Esophagus muscularis mucosa (tissue), 4 donors: Measurements from ENCODE around the gene ITPR1. TPM values are rescaled to one million over a fixed set of nuclear protein-coding genes. Genes with fewer than 3 reads are reported as not detected.

Experiments
- DNase-seq: peaks from one replicate; pipeline ENCODE4 v3.0.0-alpha.2; 2017; ENCODE audit errors: extremely low spot score
- H3K27ac ChIP-seq, 4 donors: fragments of 200-600 bp; sonication (generic); replicated peaks in 1 of 4; 1 replicate in 3 of 4; 2 replicates in 1 of 4; pipeline ENCODE4 v1.5.1; 2016 to 2019; ENCODE audit warnings: mild to moderate bottlenecking in 1 of 4
- H3K27me3 ChIP-seq, 4 donors: fragments of 200-600 bp; sonication (generic); one replicate each; pipeline versions ENCODE4 v1.5.1 to v1.6.0; 2016 to 2019
- H3K36me3 ChIP-seq, 4 donors: fragments of 200-600 bp; sonication (generic); one replicate each; pipeline ENCODE4 v1.5.1; 2016 to 2019
- H3K4me1 ChIP-seq, 4 donors: fragments of 200-600 bp; sonication (generic); one replicate each; pipeline ENCODE4 v1.5.1; 2016 to 2019
- H3K4me3 ChIP-seq, 4 donors: fragments of 200-600 bp; sonication (generic); 1 replicate in 2 of 4; 2 replicates in 2 of 4; pipeline ENCODE4 v1.5.1; 2016 to 2019; ENCODE audit warnings: mild to moderate bottlenecking in 4 of 4, moderate library complexity in 1 of 4
- H3K9me3 ChIP-seq, 4 donors: fragments of 200-600 bp; sonication (generic); 1 replicate in 3 of 4; 2 replicates in 1 of 4; pipeline ENCODE4 v1.5.1; 2016 to 2019
- CTCF ChIP-seq, 3 experiments: fragments of 200-600 bp in 2 of 3; fragments of 450-650 bp in 1 of 3; sonication (generic) in 2 of 3; IDR thresholded peaks; one replicate each; pipeline ENCODE4 v1.5.1; 2017 to 2019; ENCODE audit warnings: antibody characterized with exemption in 3 of 3, mild to moderate bottlenecking in 2 of 3, moderate library complexity in 1 of 3
- EP300 ChIP-seq: sonication (generic); formaldehyde crosslinking; IDR thresholded peaks from one replicate; pipeline ENCODE4 v1.6.1; 2017; ENCODE audit warnings: antibody characterized with exemption
- POLR2A ChIP-seq: fragments of 450-650 bp; IDR thresholded peaks from one replicate; pipeline ENCODE4 v1.6.1; 2017; ENCODE audit warnings: antibody characterized with exemption, moderate library complexity, mild to moderate bottlenecking, low read depth
- POLR2AphosphoS5 ChIP-seq, 2 donors: sonication (generic); formaldehyde crosslinking; IDR thresholded peaks; one replicate each; pipeline ENCODE4 v1.6.1; 2017; ENCODE audit warnings: antibody characterized with exemption in 2 of 2
- WGBS: methylation state at CpG from one replicate; pipeline ENCODE4 v1.1.5; 2018; 5-methylcytosine and 5-hydroxymethylcytosine counted together
- intact Hi-C: fragments of 100-400 bp; cut with DNase I; formaldehyde crosslinking; loops from one replicate; pipeline ENCODE4 v1.15.1; 2023
- total RNA-seq, 4 donors: library from RNA; depleted of rRNA; stranded (reverse); fragments of >200 nt; gene quantifications; one replicate each; pipeline versions ENCODE4 v1.1.0 to v1.2.1, GENCODE V29; 2016

ITPR1 gene
- total RNA-seq, 4 donors from 2014 or later = 204 to 271 (median 222) TPM

DNA sequence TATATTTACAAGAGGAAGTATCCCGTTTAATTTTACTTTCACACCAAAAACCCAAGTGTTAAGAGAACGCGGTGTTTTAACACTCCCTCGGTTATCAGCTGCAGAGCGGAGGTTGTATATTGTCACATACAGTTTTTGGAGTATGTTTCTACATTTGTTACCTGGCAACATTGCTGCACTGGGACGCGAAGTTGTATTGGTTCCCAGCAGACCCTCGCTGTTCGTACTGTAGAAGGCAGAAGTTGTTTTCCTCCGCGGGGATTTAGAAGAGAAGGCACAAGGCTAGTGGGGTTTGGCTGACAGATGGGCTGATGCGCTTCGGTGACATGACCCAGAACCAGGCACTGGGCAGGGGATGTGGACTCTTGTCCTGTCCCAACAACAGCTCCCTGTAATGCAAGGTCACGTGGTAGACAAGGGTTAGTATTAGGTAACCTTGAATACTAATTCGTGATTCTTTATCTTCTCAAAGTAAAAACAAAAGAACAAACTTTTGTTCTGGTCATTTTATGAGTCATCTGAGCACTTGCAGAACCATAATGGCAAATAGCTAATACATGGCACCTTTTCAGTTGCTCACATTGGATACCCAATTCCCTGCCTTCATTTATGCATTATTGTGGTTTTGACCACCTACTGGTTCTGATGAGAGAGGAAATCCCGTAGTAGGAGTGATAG lies 255.7 kb downstream of the ITPR1 start:
- Histone ChIP-seq H3K9me3 (no peaks in the 10 kb centered on the region), H3K36me3 (peaks cover 0 to 15% (median 3%) of the 10 kb centered on the region in 4 donors), H3K27ac (peak overlapping the region in 3 of 4 donors; percentile 11 to 80 (median 80)), H3K4me1 (peaks cover 28 to 59% (median 37%) of the 10 kb centered on the region in 4 donors), H3K4me3 (no peak overlapping the region), H3K27me3 (no peaks in the 10 kb centered on the region)
- 87% methylated on average over 16 of the region's 16 CpGs for WGBS
- no peak for DNase-seq
- intact Hi-C loops = no loop called here
- TF ChIP-seq POLR2A (no peak), EP300 (no peak), CTCF (IDR thresholded peaks at IDR 0.05) (no peak), POLR2AphosphoS5 (IDR thresholded peaks at IDR 0.05) (no peak)

GRCh38 chr3:4749567-4750002 lies 256.4 kb downstream of the ITPR1 start:
- H3K4me3 ChIP-seq = no peak overlapping the region
- no peaks in the 10 kb centered on the region for H3K9me3 ChIP-seq
- WGBS = 78% methylated on average over 4 of the region's 5 CpGs
- TF ChIP-seq CTCF (IDR thresholded peaks at IDR 0.05) (no peak), POLR2A (no peak), EP300 (no peak), POLR2AphosphoS5 (IDR thresholded peaks at IDR 0.05) (no peak)
- no peak for DNase-seq
- peaks cover 33 to 62% (median 42%) of the 10 kb centered on the region in 4 donors for H3K4me1 ChIP-seq
- H3K27me3 ChIP-seq = no peaks in the 10 kb centered on the region
- peak overlapping the region; percentile 60 to 80 (median 74) for H3K27ac ChIP-seq
- intact Hi-C loops = no loop called here
- peaks cover 0 to 18% (median 3%) of the 10 kb centered on the region in 4 donors for H3K36me3 ChIP-seq

DNA sequence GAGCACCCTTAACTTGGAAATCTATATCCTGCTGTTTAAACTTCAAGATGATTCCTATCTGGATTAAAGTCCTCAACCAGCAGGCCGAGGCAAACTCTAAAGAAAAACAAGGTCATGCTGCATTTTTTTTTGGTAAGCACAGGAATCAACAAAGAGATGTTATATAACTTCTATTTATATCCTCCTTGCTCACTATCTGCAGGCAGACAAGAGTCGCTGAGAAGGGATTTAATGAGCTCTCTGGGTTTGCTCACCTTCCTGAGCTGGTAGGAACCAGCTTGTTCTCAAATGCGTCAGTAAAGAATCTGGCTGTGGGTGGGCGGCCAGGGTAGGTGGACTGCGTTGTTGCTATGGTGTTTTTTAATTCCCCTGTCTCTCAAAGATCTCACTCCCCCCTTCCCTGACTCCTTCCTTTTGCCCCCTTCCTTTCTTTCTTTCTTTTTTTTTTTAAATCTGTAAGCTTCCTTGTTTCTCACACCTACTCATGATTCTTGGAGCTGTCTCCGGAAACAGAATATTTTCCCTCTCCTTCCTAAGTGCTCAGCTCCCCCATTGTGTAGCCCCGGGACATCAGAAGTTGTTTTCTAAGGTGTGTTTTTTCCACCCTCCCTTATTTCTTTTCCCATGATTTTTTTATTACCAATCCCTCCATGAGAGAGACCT lies 257.3 kb downstream of the ITPR1 start:
- no peaks in the 10 kb centered on the region for H3K27me3 ChIP-seq
- peaks cover 36 to 64% (median 46%) of the 10 kb centered on the region in 4 donors for H3K4me1 ChIP-seq
- intact Hi-C loops = no loop called here
- H3K4me3 ChIP-seq = no peak overlapping the region
- no peaks in the 10 kb centered on the region for H3K9me3 ChIP-seq
- DNase-seq = no peak
- peak overlapping the region; percentile 60 to 80 (median 74) for H3K27ac ChIP-seq
- TF ChIP-seq CTCF (IDR thresholded peaks at IDR 0.05) = no peak
- TF ChIP-seq POLR2A = no peak
- no peak for TF ChIP-seq EP300
- peak in 1 of 2 donors; percentile 63 for TF ChIP-seq POLR2AphosphoS5 (IDR thresholded peaks at IDR 0.05)
- peaks cover 0 to 16% (median 5%) of the 10 kb centered on the region in 4 donors for H3K36me3 ChIP-seq
- 30% methylated on average over 7 of the region's 7 CpGs for WGBS

- 55% methylated on average over 7 of the region's 7 CpGs for WGBS
- H3K36me3 ChIP-seq = peaks cover 0 to 11% (median 4%) of the 10 kb centered on the region in 4 donors
- DNase-seq = no peak
- no peak overlapping the region for H3K4me3 ChIP-seq
- no peaks in the 10 kb centered on the region for H3K27me3 ChIP-seq
- peaks cover 36 to 58% (median 46%) of the 10 kb centered on the region in 4 donors for H3K4me1 ChIP-seq
- peak overlapping the region; percentile 60 to 80 (median 74) for H3K27ac ChIP-seq
- intact Hi-C loops = no loop called here
- TF ChIP-seq POLR2AphosphoS5 (IDR thresholded peaks at IDR 0.05) (no peak), EP300 (no peak), CTCF (IDR thresholded peaks at IDR 0.05) (no peak), POLR2A (no peak)
- H3K9me3 ChIP-seq = no peaks in the 10 kb centered on the region
Measured at GRCh38 chr3:4751029-4751501, 257.9 kb downstream of the ITPR1 start.
